Keratinocyte (primary cell): Measurements from ENCODE around the gene TEAD3.

ENCODE experiments used
- EZH2 ChIP-seq: IDR thresholded peaks from one replicate; pipeline ENCODE4 v1.6.1; 2012; ENCODE audit warnings: inconsistent platforms, mild to moderate bottlenecking, low read length, moderate library complexity
- TF ChIP-seq, protein P1 (sequence below), 3 experiments: IDR thresholded peaks in 1 of 3; conservative IDR thresholded peaks in 1 of 3; optimal IDR thresholded peaks in 1 of 3; 2 replicates in 2 of 3; 3 replicates in 1 of 3; pipeline versions ENCODE3 to v1.5.1; 2011; ENCODE audit warnings: low read length in 3 of 3, mild to moderate bottlenecking in 3 of 3, moderate library complexity in 2 of 3, control low read depth in 1 of 3, inconsistent platforms in 1 of 3; ENCODE audit not compliant: insufficient read depth in 2 of 3; ENCODE audit errors: extremely low read depth in 1 of 3

- TF ChIP-seq, protein P1, sequence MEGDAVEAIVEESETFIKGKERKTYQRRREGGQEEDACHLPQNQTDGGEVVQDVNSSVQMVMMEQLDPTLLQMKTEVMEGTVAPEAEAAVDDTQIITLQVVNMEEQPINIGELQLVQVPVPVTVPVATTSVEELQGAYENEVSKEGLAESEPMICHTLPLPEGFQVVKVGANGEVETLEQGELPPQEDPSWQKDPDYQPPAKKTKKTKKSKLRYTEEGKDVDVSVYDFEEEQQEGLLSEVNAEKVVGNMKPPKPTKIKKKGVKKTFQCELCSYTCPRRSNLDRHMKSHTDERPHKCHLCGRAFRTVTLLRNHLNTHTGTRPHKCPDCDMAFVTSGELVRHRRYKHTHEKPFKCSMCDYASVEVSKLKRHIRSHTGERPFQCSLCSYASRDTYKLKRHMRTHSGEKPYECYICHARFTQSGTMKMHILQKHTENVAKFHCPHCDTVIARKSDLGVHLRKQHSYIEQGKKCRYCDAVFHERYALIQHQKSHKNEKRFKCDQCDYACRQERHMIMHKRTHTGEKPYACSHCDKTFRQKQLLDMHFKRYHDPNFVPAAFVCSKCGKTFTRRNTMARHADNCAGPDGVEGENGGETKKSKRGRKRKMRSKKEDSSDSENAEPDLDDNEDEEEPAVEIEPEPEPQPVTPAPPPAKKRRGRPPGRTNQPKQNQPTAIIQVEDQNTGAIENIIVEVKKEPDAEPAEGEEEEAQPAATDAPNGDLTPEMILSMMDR (optimal IDR thresholded peaks at IDR 0.05 in 1 of 3, IDR thresholded peaks at IDR 0.05 in 1 of 3, conservative IDR thresholded peaks at IDR 0.05 in 1 of 3; ENCODE audit: extremely low read depth in 1 of 3, insufficient read depth in 2 of 3, low read length in 3 of 3) = no peak
- TF ChIP-seq EZH2 = no peak
Measured at GRCh38 chr6:35441205-35441604, 55.7 kb downstream of the TEAD3 start.
